Esophagus muscularis mucosa (tissue), 4 donors: Measurements from ENCODE around the gene SRSF3.

Experiments
- EP300 ChIP-seq: sonication (generic); formaldehyde crosslinking; IDR thresholded peaks from one replicate; pipeline ENCODE4 v1.6.1; 2017; ENCODE audit warnings: antibody characterized with exemption
- POLR2A ChIP-seq: fragments of 450-650 bp; IDR thresholded peaks from one replicate; pipeline ENCODE4 v1.6.1; 2017; ENCODE audit warnings: antibody characterized with exemption, moderate library complexity, mild to moderate bottlenecking, low read depth
- TF ChIP-seq, protein P1 (sequence below), 3 experiments: fragments of 200-600 bp in 2 of 3; fragments of 450-650 bp in 1 of 3; sonication (generic) in 2 of 3; IDR thresholded peaks; one replicate each; pipeline ENCODE4 v1.5.1; 2017 to 2019; ENCODE audit warnings: antibody characterized with exemption in 3 of 3, mild to moderate bottlenecking in 2 of 3, moderate library complexity in 1 of 3

DNA sequence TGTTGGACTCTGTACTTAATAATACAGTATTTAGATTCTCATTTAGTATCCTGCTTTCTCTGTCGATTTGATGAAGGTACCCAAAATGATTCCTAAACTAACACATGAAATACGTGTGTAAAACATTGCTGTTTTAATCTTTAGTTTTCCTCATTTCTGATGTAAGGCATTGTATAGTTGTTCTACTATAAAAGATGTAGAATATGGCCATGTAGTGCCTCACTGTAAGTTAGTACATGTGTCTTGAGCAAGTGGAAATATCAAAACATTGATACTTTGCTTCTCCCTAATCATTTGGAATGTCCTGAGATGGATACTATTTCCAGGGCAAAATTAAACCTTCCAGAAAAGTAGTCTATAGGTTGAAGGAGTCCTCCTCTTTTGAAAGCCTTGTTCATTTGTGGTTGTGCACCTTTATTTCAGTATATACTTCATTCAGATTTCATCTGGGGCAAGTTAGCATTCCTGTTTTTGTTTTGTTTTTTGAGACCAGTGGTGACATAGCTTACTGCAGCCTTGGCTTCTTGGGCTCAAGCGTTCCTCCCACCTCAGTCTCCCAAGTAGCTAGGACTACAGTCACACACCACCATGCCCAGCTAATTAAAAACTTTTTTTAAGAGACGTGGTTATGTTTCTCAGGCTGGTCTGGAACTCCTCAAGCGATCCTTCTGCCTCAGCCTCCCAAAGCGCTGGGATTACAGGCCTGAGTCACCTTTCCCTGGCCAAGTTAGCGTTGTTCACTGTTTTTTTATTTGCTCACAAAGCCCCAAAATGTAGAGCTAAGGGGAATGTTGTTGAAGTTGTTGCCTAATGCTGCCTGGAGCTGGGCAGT lies 11.6 kb downstream of the SRSF3 start:
- TF ChIP-seq, protein P1, sequence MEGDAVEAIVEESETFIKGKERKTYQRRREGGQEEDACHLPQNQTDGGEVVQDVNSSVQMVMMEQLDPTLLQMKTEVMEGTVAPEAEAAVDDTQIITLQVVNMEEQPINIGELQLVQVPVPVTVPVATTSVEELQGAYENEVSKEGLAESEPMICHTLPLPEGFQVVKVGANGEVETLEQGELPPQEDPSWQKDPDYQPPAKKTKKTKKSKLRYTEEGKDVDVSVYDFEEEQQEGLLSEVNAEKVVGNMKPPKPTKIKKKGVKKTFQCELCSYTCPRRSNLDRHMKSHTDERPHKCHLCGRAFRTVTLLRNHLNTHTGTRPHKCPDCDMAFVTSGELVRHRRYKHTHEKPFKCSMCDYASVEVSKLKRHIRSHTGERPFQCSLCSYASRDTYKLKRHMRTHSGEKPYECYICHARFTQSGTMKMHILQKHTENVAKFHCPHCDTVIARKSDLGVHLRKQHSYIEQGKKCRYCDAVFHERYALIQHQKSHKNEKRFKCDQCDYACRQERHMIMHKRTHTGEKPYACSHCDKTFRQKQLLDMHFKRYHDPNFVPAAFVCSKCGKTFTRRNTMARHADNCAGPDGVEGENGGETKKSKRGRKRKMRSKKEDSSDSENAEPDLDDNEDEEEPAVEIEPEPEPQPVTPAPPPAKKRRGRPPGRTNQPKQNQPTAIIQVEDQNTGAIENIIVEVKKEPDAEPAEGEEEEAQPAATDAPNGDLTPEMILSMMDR (IDR thresholded peaks at IDR 0.05): peak in 1 of 3 experiments; percentile 26
- TF ChIP-seq POLR2A (no peak), EP300 (no peak)
